Kidney tubule cell (primary cell): Measurements from ENCODE around the gene TTC22.
A peak's percentile ranks its signal among the peaks of the same experiment; 100 is the strongest.

ENCODE experiments used
- DNase-seq: peaks from one replicate; pipeline ENCODE4 v3.0.0-alpha.2; 2018; ENCODE audit warnings: low spot score

Gene TTC22

DNA sequence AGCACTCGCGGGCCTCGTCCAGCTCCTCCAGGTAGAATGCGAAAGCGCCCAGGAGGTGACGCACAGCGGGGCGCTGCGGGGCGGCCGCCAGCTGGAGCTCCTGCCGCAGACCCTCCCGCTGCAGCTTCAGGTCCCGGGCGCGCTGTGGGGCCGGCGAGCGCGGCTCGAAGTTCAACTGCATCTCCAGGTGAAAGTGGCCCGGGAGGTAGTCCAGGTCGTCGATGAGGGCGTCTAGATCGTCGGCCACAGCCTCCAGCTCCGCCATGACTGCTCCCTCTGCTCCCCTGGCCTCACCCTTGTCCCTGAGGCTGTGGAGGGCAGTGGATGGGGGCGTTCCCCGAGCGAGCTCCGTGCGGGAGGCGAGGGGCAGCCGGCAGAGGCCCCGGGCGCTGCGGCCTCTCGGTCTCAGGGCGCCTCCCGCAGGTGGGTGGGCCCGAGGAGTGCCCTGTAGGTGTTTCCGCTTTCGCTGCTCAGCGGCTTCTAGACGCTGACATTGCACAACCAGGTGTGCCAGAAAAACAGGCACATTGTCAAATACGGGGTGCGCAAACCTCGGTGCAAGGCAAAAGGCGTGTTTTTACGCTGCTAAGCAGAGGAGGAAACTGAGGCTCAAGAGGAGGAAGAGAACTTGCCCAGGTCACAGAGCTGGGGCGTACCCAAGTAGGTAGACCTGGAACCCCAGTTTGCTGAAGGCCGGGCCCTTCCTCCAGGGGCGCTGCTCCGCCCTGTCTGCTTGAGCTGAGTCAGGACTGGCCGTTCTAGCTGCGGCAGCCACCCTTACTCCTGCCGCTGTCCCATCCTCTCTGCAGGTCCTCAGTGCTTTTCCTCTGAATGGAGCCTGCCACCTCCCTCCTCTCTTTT lies at the start of gene TTC22:
Gene TTC22, minus strand, starts transcription at position 425 of the 861 bp plus-strand sequence. Its CDS starts 160 bp downstream, at position 265.
- DNase-seq = peak; percentile 77

DNA sequence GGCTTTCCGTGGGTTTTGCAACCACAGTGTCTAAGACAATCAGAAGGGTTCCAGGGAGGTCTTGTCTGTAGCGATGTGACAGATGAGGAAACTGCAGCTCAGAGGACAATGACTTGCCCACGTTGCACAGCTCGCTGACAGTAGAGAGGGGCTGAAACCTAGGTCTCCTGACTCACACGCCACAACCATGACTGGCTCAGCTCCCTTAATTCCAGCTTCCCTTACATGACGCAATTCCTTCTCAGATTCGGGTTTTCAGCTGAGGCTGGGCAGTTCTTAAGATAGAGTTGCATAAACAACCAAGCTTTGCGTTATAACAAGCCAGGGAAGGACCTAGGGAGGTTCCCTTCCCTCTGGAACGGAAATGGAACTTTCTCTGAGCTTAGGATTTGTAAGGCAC lies 49.6 kb upstream of the TTC22 start:
- DNase-seq = peak; percentile 90

DNA sequence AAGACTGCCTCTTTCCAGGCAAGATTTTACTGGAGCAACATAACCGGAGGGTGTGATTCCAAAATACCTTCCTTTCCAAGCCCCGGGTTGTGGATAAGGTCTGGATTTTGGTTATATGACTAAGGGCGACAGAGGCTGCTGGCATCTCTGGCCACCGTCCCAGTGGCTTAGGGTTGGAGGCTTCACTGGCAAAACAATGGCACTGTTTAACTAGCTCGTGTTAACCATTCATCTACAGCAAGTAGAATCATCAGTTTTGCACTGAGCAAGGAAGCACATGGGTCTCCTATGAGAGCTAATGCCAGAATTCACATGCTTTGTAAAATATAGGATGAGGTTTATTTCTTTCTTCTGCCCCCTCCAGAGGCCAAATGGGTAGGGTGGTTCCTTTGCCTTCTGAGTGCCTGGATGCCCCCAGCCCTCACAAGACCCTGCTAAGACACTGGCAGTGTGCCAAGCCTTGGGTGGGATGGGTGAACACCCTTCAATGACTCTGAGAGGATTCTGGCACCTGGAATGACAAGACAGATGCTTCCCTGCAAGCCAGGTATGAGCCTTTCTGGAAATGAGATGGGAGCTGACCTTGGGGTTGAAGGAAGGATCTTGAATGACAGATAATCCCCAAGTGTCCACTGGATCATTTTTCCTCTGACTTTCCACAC lies 49.1 kb upstream of the TTC22 start:
- DNase-seq = peak; percentile 88

DNA sequence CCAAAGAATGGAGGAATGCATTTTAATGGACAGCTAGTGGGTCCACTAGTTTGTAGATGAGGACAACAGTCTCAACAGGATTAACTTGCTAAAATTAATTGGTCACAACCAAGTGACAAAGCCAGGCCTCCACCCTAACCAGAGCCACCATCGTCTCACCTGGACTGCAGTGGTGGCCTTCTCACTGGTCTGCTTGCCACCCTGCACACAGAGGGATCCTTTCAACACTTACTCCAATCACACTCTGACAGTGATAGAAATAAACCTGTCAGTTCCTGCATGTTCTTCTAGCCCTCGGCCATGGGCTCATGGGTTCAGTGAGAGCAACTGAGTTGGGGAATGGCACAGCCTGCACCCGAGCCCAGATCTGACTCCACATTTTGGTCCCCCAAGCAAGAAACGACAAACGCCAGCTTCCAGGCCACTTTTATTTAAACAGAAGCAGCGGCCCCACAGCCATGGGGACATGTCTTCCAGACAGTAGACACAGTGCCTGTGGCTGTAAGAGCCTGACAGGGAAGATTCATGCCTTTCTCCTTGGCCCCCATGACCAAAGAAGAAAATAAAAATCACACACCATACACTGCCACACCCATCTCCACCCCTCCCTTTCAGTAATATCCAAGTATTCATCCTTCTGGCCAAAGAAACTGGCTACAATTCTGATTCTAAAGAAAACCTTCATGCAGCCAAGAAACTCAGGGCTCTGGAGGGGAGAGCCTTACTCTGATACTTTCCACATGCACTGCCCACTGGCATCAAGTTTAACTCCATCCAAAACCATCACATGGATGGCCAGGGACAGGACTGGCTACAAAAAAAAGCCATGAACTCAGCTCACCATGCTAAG lies 48.3 kb upstream of the TTC22 start:
- DNase-seq = no peak

DNA sequence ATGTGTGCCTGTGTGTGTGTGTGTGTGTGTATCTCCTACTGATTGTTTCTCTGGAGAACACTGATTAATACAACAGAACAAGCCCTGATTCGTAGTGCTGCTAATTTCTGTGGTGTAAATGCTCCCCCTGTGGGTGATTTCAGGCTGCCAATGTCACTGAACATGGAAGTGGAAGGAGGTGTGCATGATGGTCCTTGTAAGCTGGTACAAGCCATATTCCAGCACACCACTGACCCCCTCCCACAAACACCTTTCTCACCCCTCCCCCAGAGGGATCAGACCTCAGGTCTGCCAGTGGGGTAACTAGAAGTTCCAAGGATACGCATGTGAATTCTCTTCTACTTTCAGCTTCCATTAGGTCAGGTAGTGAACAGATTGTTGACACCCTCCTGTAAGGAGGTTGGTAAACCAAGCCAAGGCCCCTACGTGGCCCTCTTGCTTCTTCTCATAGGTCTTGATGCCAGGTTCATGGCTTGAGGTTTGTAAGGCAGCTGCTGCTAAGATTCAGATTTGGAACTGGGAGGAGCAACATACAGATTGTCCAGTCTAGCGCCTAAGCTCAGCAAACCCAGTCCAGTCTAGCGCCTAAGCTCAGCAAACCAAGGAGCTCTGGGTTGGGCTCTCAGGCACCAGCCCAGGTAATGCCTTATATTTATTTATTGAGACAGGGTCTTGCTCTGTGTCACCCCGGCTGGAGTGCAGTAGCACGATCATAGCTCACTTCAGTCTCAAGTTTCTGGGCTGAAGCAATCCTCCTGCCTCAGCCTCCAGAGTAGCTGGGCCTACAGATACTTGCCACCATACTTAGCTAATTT lies 47.2 kb upstream of the TTC22 start:
- no peak for DNase-seq

DNA sequence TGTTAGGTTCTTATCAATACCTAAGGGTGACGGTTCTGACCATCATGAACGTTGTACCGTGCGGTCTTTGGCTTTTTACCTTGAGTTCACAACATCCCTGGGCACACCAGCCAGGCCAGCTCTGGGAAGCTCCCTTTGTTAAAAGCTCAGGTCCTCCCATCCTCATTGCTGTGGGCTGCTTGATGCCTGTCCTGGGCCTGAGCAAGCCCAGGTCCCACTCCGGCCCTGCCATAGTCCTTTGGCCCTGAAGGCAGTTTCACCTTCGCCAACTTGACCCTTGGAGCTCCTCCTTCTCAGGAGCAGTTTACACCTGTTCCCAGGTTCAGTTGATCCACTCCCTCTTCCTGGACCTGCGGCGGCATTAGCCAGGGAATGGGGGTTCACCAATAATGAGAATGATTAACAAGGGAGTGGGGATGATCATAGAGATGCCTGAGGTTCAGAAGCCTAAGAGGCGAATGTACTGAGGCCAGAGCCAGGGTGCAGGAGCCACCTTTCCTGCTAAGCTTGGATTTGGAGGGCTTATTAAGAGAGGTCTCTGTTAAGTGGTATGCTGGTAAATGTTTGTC lies 45.7 kb upstream of the TTC22 start:
- no peak for DNase-seq

DNA sequence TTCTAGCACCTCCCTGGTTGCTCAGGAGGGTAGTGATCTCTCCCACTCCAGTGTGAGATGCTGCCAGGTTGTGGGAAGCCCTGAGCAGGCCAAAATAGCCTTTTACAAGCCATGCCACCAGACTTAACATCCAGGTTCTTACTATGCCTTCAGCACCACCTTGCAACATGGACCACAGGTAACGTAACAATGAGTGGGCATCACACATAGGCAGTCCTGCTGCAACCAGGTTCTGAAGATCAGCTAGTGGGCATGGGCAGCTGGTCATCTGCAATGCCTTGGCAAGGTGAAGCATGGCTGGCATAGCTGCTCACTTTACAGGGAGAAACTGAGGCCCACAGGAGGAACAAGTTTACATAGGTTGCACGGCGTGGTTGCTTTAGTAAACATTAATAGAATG lies 45.2 kb upstream of the TTC22 start:
- no peak for DNase-seq

DNA sequence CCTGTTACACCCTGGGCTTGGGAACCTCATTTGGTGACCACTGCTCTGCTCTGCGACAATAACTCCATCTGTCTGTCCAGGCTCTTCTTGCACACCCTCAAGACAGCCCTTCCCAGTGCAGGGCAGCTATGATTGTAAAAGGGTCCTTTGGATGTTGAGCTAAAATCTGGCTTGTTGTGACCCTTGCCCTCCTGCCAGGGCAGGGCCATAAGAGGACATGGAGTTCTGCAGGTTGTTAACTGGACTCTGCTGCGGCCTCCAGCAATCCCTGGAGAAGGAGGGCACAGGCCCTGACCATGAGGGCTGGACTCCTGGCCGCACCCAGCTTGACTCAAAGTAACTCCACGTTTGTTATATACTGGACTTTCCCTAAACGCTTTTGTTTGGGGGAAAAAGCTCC lies 44.6 kb upstream of the TTC22 start:
- DNase-seq = no peak

DNA sequence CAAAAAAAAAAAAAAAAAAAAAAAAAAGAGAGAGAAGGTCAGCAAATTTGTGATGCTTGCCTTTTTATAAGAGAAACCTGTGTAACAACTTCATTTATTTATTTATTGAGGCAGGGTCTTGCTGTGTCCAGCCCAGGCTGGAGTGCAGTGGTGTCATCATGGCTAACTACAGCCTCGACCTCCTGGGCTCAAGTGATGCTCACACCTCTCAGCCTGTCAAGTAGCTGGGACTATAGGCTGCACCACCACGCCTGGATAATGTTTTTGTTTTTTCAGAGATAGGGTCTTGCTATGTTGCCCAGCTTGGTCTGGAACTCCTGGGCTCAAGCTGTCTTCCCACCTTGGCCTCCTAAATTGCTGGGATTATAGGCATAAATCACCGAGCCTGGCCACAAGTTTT lies 43.4 kb upstream of the TTC22 start:
- no peak for DNase-seq

DNA sequence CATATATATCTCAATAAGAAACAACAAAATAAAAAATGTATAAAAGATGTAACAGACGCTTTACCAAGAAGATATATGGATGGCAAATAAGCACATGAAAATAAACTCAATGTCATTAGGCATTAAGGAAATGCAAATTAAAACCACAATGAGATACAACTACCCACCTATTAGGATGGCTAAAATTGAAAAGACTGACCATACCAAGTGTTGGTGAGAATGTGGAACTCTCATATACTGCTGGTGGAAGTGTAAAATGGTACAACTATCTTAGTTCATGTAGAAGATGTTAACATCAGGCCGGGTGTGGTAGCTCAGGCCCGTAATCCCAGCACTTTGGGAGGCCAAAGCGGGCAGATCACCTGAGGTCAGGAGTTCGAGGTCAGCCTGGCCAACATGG lies 42.3 kb upstream of the TTC22 start:
- no peak for DNase-seq

DNA sequence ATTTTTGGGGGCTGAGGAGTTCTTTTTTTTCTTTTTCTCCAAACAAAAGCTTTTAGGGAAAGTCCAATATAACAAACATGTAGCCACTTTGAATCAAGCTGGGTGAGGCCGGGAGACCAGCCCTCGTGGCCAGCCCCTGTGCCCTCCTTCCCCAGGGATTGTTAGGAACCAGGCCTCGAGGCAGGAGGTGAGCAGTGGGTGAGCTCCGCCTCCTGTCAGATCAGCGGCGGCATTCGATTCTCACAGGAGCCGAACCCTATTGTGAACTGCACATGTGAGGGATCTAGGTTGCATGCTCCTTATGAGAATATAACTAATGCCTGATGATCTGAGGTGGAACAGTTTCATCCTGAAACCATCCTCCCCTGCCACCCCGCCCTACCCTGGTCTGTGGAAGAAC lies 41.8 kb upstream of the TTC22 start:
- DNase-seq = no peak

DNA sequence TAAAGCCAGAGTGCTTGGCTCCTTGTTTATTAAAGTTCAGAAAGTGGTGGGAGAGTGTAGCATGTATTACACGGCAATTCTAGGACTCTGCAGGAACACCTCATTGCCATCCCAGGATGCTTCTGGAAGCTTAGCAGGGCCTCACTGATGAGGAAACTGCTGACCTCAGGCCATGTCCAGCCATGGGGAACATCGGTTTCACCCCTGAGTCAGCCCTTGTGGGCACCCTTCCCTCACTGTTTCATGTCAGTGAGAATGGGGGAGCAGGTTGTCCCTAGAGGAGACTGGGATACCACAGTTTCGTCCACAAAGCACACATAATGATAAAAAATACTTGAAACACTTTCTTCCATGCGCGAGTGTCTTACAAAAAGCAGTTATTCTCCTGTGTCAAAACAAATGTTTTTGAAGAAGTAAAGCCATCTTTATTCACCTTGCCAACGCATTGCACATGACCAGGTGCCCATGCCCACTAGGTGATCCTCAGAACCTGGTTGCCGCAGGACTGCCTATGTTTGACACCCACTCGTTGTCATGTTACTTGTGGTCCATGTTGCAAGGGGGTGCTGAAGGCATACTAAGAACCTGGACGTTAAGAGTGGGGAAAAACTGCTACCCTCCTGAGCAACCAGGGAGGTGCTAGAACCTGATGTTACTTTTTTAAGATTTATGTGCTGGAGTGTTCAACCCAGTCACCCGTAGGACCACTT lies 41.2 kb upstream of the TTC22 start:
- DNase-seq = no peak

DNA sequence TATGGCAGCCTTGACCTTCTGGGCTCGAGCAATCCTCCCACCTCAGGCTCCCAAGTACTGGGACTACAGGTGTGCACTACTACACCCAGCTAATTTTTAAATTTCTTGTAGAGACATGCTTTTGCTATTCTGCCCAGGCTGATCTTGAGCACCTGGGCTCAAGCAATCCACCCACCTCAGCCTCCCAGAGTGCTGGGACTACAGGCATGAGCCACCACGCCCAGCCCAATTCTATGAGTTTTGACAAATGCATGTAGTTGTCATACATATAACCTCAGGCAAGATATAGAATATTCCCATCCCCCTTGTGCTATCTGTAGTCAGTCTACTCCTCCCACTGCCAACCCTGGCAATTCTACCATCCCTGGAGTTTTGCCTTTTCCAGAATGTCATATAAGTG lies 38.7 kb upstream of the TTC22 start:
- no peak for DNase-seq

DNA sequence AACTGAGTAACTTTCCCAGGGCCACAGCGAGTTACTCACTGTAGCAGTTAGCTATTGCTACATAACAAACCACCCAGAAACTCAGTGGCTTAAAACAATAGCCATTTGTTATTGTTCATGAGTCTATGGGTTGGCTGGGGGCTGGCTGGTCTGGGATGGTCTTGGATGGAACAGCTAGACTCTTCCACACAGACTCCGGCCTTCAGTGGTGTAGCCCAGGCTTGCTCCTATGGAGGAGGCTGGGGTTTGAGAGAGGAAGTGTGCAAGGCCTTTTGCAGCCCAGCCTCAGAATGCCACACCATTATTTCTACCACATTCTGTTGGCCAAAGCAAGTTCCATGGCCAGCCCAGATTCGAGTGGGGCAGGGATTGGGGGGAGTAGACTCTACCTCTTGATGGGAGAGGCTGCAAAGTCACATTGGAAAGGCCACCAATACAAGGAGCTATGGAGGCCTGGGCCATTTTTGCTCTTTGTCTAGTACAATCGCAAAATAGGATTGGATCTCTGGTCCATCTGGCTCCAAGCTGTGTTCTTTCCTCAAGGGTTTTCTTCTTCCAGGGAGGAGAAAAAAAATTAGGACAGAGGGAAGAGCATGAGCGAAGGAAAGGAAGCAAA lies 37.5 kb upstream of the TTC22 start:
- DNase-seq = no peak

DNA sequence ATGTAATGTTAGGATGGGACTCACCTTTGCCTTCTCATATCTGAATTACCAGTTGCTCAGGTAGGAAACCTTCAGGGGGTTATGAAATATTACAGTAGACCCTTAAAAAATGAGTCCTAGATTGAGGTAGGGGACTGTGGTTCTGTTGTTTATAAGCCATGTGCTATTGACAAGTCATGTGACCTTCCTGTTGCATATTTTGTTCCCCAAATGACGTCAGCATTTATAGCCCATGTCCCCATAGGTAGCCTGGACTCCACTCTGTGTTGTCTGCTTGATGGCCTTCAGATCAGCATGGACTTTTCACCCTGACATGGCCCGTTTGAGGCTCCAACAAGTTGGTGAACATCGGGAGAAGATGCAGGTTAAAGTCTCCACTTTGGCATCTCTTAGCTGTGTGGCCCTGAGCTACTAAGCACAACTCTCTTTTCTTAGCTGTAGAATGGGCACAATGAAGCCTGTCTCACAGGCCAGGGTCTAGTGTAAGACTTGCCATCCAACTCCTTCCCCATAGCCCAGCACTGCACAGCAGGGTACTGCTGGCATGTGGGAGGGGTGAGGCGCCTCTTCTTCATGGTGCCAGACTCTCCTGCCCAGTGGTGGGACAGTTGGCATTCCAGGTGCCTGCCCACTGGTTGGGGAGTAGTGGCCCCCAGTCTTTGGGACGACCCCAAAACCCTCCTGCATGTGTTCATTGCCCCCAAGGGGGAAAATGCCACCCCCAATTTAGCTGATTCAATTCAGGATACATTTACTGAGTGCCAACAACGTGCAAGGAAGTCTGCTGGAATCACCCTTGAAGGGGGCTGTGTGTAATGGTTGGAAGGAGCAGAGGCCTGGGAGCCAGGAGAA lies 36.1 kb upstream of the TTC22 start:
- DNase-seq = no peak

DNA sequence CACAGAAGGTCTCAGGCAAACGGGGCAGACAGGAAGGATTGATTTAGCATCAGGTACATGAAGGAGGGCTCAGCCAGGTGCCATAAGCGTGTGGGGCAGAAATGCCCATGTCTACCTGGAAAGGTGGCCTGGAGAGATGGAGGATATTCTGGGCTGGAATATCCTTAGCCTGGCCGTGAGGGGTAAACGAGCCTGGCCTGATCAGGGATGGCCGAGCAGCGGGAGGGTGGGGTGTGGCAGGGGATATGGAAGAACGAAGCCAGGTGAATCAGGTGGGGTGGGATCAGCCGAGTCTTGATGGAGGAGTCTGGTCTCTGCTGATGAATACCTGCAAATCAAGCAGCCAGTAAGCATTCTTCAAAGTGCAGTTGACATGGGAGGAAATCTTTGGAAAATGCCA lies 35.5 kb upstream of the TTC22 start:
- DNase-seq = no peak

DNA sequence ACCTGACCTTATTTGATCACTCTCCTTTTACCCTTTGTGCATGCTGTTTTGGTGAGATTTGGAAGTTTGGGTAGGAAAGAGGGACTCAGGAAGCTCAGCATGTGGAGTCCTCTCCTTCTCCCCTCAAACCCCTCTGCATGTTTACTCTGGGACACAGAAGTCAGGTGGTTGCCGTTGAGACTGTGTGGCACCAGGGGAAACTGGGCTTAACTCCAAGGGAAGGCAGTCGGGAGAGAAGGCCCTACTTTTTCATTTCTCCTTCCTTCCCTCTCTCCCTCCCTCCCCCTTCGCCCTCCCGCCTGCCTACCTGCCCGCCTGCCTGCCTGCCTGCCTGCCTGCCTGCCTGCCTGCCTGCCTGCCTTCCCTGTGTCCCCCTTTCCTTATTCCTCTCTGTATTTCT lies 34.8 kb upstream of the TTC22 start:
- DNase-seq = no peak

DNA sequence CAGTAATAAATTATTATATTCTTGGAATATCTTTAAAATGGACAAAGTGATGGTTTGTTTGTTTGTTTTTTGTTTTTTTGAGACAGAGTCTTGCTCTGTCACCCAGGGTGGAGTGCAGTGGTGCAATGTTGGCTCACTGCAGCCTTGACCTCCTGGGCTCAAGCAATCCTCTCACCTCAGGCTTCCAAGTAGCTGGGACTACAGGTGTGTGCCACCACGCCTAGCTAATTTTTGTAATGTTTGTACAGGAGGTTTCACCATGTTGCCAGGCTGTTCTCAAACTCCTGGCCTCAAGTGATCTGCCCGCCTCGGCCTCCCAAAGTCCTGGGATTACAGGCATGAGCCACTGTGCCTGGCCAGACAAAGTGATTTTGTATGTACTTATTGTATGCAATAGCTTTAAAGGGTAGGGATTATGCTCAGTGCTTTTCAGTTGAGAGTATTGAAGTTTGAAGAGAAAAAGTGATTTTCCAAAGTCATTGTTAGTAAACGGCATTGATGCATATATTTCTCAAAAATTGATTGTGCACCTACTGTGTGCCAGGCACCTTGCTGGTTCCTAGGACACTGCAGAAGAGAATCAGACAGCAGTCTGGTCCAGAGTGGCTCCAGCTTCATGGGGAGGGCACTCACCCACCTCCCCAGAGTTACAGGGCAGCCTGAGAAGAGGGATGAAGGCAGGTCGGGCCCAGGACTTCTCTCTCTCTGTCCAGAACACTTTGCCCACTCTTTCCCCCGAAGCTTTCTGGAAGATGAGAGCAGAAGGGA lies 34.2 kb upstream of the TTC22 start:
- no peak for DNase-seq
